Putamen (tissue), 1 donor: ENCODE data around the gene GPR39.
A peak's percentile ranks its signal among the peaks of the same experiment; 100 is the strongest.

Experiments used
- DNase-seq: peaks from one replicate; pipeline ENCODE4 v3.0.0-alpha.2; 2016; ENCODE audit warnings: low spot score

GPR39 gene

DNA sequence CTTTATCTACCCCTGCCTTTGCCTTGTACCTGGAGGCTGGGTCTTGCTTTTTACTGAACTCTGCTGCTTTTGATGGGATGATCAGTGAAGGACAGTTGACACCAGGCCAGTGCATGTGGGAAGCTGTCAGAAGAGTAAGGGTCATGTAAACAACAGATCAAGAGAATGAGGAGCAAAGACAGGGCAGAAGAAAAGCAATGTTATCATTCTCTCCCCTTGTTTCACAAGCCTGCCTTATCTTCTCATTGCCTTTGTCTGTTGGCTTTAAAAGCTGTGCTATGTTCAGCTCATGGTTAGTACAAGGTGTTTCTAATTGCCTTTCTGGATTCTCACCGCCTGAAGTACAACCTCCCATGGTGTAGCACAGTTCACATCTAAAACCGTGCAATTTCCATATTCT lies 225.8 kb downstream of the GPR39 start:
- no peak for DNase-seq

DNA sequence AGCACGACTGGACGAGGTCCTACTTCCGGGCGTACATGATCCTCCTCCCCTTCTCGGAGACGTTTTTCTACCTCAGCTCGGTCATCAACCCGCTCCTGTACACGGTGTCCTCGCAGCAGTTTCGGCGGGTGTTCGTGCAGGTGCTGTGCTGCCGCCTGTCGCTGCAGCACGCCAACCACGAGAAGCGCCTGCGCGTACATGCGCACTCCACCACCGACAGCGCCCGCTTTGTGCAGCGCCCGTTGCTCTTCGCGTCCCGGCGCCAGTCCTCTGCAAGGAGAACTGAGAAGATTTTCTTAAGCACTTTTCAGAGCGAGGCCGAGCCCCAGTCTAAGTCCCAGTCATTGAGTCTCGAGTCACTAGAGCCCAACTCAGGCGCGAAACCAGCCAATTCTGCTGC lies 228.6 kb downstream of the GPR39 start:
- no peak for DNase-seq

DNA sequence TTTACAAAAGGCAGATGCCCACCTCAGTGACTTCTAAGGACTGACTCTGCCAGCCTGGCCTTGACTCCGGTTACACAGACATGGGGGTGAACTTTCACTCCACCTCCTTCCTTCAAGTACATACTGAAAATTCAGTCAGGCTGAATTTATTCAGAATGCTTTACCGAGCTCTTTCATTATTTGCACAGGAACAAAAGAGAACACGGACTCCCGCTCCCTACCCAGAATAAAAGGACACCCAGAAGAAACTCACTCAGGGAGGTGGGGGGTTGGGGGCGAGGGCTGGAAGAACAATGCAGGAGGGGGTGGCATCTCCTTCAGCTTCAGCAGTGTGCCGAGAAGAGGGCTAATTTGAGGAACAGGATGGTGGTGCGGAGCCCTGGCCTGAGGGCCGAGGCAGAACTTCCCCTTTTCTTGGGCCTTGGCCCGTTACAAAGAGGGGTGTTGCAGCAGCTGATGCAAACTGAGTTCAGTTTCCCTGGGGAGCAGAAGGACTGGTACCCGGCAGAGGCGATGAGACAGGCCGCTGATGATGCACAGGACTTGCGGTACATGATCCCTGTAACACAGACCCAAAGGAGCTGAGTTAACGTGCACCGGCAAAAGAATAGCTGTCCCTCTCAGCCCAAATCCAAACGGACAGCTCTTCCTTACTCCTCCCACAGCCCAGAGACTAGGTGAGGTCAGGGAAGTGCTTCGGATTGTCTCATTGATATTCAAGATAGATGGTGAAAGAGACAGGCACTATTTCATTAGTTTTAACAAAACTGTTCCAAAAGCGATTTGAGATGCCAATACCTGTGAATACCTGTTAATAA lies 229.3 kb downstream of the GPR39 start:
- no peak for DNase-seq

DNA sequence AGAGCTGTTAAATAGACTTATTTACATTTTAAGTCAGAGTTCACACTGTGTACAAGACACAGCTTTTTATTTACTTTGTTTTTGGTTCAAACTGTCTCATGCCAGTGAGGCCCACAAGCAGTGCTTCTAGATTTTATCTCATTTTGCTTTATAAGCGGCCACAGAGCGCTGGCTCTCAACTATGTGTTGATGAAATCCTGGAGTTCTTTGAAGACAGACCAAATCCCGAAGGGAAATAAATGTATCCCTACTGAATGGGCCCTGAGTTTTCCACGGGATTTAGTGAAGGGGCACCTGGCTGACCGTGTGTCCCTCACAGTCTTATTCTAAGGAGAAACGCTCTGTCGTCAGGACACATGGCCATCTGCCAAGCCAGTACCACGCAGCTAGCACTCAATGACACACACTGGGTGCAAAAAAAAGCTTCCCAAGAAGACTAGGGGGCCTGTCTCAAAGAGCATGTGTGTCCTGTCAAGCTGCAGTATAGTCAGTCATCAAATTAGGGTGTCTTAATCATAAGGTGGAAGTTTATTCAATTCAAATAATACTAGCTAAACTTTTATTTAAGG lies 230.0 kb downstream of the GPR39 start:
- no peak for DNase-seq

GRCh38 chr2:132651115-132652045 lies 234.8 kb downstream of the GPR39 start:
- peak; percentile 62 for DNase-seq

- no peak for DNase-seq
Observed at GRCh38 chr2:132652474-132652873, 235.9 kb downstream of the GPR39 start.

DNA sequence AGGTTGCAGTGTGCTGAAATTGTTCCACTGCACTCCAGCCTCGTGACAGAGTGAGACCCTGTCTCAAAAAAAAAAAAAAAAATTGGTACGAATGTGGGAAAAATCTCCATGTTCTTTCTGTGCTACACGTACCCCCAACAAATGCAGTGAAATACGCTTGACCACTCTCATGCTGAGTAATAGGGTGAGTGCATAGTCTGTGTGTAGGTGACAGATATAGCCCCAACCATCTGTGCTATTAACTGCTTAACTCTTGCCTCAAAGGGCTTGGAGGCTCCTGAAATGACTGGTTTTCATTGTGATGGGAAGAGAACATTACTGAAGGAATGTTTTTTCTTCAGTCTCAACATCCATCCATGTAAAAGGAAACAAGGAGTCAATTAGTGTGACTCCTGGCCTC lies 237.7 kb downstream of the GPR39 start:
- DNase-seq, result no peak

DNA sequence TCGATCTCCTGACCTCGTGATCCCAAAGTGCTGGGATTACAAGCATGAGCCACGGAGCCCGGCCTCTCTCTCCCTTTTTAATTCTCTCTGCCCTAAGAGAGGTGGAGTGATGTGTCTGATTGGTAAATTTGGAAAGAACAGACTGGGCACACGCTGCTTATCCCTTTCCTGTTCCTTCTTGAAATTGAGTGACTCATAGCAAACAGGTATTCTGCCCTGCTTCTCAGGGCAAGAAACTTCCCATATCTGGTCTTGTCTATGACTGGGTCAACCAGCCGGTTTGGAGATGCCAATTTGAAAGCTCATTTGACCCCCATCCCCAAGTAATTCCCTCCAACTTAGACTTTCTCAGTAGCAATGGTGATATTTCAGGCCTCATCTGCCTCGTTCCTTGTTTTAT lies 238.4 kb downstream of the GPR39 start:
- DNase-seq, result no peak

GRCh38 chr2:132656266-132656975 lies 239.8 kb downstream of the GPR39 start:
- no peak for DNase-seq

- DNase-seq, result no peak
Observed at GRCh38 chr2:132659331-132659730, 242.7 kb downstream of the GPR39 start.

DNA sequence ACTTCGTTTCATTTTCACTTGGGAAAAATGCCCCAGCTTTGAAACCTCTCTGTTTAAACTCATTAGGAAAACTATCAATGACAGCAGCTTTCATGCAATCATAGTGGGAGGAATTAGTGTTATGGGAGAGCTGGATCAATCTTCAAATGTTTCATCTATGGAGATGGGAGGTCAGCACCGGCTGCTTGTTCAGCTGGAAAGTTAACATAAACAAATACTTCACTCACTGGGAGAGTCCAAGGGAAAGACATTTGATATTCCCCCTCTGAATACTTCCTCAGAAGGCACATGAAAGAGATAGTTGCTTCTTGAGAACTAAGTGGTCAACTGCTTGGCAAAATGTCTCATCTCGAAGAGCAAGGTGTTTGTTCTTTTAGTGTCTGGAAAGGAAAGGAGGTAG lies 246.1 kb downstream of the GPR39 start:
- DNase-seq, result no peak

DNA sequence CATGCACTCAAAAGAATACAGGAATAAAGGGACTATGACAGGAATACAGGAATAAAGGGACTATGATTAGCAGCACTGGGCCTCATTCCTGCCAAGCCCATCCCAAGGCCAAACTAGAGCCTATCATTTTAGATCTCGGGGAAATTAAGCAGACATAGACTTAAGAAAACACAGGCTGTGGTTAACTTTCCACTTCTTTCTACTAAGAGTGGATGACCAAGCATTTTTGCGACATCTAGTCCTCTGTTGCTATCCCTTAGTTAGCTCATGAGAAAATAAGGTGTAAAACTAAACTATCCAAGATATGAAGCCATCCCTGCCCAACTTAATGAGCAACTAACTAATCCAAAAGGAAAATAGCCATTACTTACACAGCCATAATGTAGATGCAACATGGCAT lies 247.5 kb downstream of the GPR39 start:
- DNase-seq, result no peak

DNA sequence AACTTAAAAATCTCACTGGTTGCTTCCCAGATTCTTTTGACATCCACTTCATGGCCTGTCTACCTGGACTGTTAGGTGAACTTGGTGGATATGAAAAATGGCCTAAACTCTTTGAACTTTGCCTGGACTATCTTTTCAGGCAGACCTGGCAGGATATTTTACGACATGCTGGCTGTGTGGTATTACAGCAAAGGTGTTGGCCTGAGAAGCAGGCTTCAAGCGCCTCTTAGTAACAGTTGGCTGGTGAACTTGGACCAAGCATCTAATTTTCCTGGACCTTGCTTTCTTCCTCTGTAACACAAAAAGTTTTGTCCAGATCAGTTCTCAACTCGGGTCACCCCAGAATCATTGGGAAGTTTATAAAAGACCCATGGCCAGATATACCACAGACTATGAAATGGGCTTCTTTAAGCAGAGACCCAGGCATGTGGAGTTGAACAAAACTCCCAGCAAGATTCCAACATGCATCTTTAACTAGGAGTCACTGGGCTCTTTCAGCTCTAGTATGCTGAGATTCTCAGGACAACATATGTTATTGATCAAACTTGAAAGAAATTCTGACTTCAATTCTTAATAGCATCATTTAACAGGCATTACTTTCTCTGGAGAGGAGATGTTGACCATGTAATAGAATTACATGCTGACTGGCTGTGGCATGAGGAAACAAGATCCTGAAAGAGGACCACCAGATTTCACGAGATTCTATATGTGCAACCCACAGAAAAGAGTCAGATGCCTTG lies 249.0 kb downstream of the GPR39 start:
- DNase-seq, result no peak

DNA sequence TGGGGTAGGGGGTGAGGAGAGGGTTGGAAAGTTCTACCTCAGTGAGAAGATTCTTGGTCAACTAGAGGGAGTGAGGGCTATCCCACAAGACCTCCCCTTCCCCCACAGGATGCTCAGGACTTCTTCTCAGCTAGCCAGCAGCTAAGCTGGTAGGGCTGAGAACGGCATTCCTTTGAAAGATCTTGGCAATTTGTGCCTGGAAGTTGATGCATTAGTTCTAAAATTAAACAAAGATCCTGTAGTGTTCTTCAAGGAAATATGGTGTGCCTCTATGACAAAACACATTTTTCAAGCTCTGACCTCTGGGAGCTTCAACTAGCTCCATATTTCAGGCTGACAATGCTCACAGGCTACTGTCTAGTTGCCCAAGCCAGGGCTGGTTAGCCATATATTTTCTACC lies 251.1 kb downstream of the GPR39 start:
- no peak for DNase-seq

- no peak for DNase-seq
Observed at GRCh38 chr2:132668189-132668823, 251.7 kb downstream of the GPR39 start.

- DNase-seq, result no peak
Observed at GRCh38 chr2:132668987-132669907, 252.6 kb downstream of the GPR39 start.

DNA sequence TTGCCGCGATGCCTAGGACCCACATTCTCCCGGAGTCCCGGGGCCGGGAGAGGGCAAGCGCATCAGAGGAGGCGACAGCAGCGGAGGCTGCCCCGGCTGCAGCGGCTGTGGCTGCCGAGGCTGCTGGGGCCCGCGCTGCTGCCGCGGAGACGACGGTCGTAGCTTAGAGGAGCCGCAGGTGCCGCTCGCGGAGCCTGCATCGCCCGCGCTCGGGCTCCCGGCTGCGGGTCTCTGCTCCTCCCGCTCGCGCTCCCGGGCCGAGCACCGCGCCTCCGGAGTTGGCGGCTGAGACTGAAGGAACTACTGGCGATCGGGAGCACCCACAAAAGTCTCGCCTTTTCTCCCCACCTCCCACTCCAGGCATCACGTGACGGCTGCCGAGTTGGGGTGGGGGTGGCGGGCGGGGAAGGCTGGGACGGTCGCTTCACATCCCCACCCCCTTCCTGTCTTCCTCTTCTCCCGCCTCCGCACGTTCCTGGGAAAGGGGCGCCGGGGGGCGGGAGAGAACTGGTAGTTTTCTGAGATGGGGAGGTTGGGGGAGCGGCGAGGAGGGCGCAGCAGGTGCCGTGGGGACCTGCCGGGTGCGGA lies 253.4 kb downstream of the GPR39 start, which contains the start of gene LYPD1:
Gene LYPD1 (minus strand): TSS at position 298 of the 588 bp plus-strand sequence. CDS start 273 bp downstream, at position 25.
- no peak for DNase-seq

DNA sequence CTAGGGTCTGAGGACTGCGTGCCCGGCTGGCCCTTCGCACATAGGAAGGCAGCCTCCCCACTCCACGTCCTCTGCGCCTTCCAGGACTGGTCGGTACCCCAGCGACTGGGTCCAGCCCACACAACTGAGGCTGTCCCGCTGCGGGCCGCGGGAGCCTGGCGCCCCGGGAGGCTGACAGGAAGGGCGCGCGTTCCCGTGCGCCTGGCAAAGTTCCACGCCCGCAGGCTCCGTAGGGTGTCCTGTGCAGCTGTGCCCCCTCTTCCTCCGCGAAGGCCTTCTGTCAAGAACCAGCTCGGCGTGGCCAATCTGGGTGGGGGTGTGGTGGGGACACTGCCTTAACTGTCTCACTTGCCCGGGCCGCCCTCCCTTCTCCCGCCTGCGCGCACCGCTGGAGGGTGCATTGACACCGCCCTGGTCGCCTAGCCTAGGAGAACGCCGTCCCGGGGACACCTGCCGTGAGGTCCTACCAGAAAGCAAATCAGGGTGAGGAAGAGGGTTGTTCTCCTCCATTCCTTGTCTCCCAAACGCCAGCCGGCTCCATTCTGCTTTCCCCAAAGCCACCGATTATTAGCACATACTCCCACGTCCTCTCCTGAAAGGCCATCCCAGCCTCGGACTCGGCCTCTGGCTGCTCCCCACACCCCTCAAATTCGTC lies 254.0 kb downstream of the GPR39 start:
- DNase-seq, result no peak
